GM12801 (cell line): ENCODE results near the gene RIMBP2.

Experiments used
- CTCF ChIP-seq: IDR thresholded peaks from one replicate; pipeline ENCODE4 v1.5.1; 2011; ENCODE audit warnings: control low read depth; ENCODE audit not compliant: insufficient read length; ENCODE audit errors: extremely low read depth

Gene RIMBP2

DNA sequence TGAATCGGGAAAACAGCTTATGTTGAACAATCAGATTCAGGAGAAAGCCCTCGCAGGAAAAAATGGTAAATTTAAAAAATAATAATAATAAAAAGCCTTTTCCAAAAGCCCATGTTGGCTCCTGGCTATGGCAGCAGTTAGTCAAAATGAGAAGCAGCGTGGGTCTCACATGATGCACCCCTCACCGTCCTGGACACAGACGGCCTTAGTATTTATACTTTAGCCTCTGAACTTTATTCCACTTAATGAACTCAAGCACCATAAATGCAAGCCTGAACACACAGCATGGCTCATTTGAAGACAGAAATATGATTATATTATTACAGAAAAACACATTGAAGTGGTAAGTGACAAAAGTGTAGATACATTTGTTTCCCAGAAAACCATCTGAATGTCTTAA, 160.9 kb downstream of the RIMBP2 start:
- no peak for TF ChIP-seq CTCF

- no peak for TF ChIP-seq CTCF
Observed at GRCh38 chr12:130552483-130552996, 163.6 kb downstream of the RIMBP2 start.

DNA sequence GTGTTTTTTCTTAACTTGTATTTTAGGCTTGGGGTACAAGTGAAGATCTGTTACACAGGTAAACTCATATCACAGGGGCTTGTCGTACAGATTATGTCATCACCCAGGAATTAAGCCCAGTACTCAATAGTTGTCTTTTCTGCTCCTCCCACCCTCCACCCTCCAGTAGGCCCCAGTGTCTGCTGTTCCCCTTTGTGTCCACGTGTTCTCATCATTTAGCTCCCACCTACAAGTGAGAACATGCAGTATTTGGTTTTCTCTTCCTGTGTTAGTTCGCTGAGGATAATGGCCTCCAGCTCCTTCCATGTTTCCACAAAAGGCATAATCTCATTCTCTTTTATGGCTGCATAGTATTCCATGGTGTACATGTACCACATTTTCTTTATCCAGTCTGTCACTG, 166.7 kb downstream of the RIMBP2 start:
- no peak for TF ChIP-seq CTCF

DNA sequence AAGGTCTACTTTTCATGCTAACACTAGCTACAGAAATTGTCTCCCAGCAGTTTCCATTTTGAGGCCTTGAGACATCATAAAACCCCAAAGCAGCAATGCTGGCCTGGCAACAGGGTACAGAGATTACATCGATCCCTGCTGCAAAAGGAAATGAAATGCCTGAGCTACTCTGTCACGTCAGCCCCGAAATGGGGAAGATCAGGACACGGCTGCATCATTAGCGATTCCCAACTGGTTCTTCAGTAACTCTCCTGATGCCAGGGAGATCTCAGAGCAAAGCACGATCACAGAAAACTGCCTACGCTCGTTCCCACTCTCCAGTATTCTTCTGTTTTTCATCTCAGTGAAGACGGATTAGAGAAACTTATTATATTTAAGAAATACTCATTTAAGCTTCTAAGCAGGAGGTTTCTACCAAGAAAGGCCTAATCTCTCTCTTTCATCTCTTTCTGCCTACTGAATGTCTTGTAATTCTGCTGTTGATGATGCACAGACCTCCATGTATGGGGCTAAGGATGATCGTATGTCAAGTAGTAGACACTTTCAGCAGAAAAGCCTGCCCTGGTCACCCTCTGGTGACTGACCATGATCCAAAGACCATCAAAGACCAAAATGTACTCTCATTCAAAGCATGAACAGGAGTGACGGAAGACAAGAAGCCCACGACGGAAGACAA, 168.5 kb downstream of the RIMBP2 start:
- no peak for TF ChIP-seq CTCF

GRCh38 chr12:130546494-130546893, 169.6 kb downstream of the RIMBP2 start:
- TF ChIP-seq CTCF: no peak

- TF ChIP-seq CTCF: no peak
Observed at GRCh38 chr12:130545475-130545874, 170.6 kb downstream of the RIMBP2 start.

DNA sequence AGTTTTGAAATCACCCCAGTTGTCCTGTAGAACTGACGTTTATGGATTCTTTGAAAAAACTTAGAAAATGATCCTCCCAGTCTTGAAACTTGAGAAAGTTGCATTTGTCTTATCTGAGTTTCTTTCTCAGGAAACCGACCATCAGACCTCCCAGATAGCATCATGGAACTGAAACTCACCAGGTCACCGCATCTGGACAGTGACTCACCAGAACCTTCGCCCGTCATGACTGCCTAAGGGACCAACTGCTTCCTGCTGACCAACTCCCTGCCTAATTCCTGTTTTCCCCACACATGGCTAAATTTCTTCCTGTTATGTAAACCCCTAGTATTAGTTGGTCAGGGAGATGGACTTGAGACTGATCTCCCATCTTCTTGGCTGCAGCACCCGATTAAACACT, 175.7 kb downstream of the RIMBP2 start:
- no peak for TF ChIP-seq CTCF
